Right renal cortex interstitium (tissue), 3 donors: ENCODE measurements around the gene FAM186B. TPM values are rescaled to one million over a fixed set of nuclear protein-coding genes. Genes with fewer than 3 reads are reported as not detected.
"Not testable (repeated sequence)": the region's sequence is repeated elsewhere in the genome, so short reads cannot be mapped to it uniquely, and the experiment has no call there.

Experiments used
- DNase-seq, 3 donors: peaks; one replicate each; pipeline ENCODE4 v3.0.0-alpha.2; 2013; ENCODE audit warnings: low read depth in 3 of 3, low spot score in 2 of 3
- polyA plus RNA-seq, 3 donors: library from polyadenylated mRNA; unstranded; fragments of 120-200 nt; gene quantifications; one replicate each; pipeline ENCODE4 v1.2.1, GENCODE V29; 2013; ENCODE audit not compliant: insufficient read length in 3 of 3

Gene FAM186B
- polyA plus RNA-seq = under 1 TPM; 0.65 to 0.76 (median 0.67) TPM

- not testable (repeated sequence) for DNase-seq
These were observed at the start of gene FAM186B for GRCh38 chr12:49605539-49605938. Gene FAM186B, minus strand, starts transcription at chr12:49605639. Its CDS starts 162 bp downstream, at chr12:49605477.

GRCh38 chr12:49654715-49655114, 49.3 kb upstream of the FAM186B start:
- no peak for DNase-seq

DNA sequence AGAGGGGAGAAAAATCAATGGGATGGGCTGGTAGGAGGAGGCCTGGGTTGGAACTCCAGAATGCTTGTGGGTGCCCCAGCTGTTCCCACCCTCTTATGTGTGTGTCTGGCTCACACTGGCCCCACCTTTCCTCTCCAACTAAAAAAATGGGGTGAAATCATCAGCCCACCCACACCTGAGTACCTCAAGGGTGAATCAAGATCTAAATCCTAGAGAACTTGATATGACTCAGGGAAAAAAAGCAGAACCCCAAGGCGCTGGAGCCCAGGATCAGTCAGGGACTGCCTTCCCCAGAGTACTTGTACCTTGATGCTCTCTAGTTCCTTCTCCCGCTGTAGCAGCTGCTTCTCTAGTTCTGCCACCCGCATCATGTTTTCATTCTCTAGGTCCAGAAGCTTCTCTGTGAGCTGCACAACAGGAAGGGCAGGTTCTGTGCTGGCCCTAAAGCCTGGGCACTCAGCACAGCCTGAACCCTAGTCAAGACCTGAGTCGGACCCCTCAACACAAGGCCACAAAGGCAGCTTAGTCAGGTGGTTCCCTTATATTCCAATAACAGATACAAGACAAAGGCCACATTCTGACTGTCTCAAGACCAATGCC, 47.6 kb upstream of the FAM186B start:
- DNase-seq = no peak

DNA sequence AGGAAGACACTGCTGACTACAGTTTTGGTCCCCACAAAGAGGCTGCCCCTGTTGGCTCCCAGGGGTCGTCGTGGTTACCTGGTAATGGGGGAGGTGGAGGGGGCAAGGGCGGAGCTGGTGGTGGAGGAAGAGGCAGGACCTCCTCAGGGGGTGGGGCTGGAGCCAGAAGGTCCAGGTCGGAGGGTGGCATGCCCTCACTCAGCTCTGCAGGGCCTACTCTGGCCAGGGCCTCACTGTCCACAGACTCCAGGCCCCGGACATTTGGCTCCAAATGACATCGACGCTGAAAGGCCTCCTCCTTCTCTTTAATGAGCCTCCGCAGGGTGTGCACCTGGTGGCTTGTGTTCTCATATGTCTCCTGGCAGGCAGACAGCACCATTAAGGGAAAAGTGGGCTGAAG, 46.4 kb upstream of the FAM186B start:
- DNase-seq = no peak

- no peak for DNase-seq
These were observed 44.5 kb upstream of the FAM186B start for GRCh38 chr12:49649892-49650291.

DNA sequence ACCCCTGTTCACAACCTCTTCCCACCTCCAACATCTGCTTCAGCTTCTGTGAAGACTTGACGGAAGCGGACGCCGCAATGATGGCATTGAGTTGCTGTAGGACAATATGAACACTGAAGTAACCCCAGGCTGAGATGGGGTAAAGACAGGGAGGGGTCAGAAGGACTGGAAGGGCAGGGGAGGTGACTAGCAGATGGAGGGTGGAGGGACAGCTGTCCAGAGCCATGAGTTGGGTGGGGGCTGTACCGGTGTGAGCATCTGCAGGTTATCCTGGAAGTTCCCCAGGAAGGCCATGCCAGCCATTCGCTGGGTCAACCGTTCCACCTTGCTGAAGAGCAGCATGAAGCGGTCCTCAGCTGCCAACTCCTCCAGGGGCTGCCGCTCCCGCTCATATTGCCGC, 44.0 kb upstream of the FAM186B start:
- no peak for DNase-seq

DNA sequence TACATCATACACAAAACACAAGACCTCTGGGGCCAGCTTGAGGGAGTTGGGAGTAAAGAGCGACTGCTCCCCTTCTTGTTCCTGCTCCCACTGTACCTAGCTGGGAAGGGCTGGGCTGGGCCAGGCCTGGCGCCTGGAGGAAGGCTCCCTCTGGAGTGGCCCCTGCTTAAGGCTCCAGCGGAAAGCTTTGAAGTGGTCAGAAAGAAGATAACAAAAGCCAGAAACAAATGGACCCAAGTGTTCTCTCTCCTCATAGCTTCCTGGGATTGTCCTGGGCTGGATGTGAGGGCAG, 43.2 kb upstream of the FAM186B start:
- no peak for DNase-seq

DNA sequence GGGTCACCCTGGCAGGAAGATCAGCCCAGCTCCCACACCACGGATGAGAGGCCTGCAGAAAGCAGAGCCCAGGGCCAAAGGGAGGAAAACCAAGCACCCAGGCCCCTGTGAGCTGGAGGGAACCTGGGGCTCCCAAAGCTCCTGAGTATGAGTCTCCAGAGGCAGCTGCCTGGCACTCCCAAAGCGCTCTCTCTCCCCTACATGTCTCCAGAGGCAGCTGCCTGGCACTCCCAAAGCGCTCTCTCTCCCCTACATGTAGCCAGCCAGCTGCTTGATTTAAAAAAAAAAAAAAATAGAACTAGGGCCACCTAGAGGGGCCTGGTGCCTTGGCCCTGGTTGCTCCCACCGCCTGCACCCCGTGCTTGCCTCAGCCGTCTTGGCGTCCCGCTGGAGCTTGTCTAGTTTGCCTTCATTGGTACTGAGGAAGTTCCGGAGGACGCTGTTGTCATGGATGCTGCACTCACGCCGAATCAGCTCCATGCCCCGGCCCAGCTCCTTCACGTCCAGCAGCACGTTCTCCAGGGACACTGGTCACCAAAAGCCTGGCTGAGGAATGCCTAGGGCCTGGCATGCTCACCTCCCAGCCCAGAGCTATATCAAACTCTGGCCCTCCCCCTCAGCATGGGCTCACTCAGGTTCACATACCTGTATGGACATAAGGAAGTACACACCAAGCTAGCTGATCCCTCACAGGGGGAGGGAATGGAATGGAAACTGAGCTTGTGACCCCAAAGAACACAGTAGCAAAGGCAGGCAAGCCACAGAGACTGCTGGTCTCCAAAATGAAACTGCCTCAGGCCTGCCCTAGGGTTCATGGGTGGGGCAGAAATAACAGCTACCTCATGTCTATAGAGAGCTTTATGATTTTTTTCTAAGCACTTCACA, 42.6 kb upstream of the FAM186B start:
- DNase-seq = no peak

DNA sequence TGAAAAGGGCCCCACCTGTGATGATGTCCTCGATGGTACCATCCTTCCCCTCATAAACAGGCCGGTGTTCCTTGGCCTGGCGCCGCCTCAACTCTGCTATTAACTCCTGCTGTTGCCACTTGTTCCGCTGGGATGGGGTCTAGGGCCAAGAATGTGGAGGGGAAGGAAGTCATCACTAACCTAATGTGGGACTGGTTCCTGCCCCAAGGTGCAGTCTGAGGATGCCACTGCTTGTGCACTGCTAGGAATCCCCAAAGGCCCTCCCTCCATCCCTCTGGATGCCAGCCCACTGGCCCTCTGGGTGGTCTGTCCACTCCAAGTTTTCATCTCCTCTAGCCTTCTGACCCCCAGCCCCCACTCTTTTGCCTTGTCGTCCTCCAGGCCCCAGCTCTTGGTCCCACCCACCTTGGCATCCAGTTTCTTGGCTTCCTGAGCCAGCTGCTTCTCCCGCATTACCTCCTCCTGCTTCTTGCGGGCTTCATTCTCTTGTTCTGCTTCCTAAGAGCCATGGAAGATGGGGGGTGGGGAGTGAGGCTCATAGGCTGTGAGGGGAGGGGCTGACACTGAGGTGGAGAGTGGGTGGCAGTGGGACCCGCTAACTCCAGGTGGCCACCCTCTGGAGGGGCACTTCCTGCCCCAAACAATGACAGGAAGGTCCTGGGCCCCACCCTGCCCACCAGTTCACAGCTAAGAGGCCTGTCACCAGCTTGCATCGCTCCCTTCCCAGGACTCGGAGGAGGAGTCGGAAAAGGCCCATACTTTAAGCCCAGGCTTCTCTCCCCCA, 41.6 kb upstream of the FAM186B start:
- DNase-seq = no peak

DNA sequence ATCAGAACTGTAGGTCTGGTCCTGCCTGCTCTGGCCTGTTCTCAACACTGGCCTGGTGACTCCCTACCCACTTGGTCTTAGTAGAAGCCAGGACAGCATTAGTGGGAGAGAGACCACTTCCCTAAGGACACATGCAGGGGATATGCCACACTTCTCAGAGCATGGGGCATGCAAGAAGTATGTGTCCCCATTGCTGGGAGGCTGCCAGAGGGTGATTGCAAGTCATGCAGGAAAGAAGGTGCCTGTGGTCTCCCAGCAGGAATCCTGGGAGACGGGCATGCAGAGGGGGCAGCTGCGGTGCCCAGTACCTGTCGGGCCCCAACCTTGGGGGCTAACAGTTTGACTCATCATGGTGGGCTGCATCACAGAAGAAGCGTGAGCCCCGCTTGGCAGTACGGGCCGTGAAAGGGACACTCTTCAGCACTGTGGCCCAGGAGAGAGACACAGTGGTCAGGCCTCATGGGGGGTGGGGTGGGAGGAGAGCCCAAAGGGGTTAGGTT, 40.9 kb upstream of the FAM186B start:
- no peak for DNase-seq

- no peak for DNase-seq
These were observed 40.0 kb upstream of the FAM186B start for GRCh38 chr12:49645146-49646039.

- DNase-seq = peak in 2 of 3 donors; percentile 52 to 71
These were observed 39.2 kb upstream of the FAM186B start for GRCh38 chr12:49644620-49644994.

DNA sequence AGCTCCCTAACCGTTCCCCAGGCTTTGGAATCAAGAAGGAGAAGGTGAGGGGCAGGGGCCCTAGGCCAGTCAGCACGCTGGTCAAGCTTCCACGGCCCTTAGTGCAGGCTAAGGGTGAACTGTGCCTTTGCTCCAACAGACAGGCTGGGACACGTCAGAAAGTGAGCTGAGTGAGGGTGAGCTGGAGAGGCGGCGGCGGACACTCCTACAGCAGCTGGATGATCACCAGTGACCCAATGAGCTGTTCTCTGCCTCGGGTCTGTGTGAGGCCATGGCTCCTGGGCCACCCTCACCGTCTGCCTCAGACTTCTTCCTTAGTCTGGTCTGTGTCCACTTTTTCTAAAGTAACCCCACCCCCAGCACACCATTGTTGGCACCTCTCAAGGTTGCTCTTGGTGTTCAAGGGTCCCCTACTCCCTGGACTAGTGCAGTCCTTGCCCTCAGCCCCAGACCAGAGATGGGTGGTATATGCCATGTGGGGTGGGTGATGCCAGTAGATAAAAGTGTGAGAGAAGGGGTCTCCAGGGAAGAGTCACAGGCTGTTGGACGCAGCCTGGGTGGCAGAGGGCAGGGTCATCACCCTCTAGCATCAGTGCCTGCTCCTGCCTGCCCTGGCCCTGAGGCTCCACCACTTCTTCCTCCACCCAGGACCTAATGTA, 38.7 kb upstream of the FAM186B start:
- no peak for DNase-seq

DNA sequence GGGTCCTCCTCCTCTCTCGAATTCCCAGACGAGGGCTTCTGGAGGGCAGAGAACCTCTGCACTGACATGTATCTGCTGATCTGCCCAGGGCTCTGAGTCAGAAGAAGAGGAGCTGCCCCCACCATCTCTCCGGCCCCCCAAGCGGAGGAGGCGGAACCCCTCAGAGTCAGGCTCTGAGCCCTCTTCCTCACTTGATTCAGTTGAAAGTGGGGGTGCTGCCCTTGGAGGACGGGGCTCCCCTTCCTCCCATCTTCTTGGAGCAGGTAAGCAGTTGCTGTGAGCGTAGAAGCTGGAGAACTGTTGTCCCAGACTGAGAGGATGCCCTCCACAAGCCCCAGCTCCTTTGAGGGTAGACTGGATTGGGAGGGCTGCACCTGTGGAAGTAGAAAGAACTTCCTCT, 37.7 kb upstream of the FAM186B start:
- DNase-seq = no peak

GRCh38 chr12:49642370-49642802, 36.9 kb upstream of the FAM186B start:
- no peak for DNase-seq

- DNase-seq = no peak
These were observed 36.4 kb upstream of the FAM186B start for GRCh38 chr12:49641748-49642369.

DNA sequence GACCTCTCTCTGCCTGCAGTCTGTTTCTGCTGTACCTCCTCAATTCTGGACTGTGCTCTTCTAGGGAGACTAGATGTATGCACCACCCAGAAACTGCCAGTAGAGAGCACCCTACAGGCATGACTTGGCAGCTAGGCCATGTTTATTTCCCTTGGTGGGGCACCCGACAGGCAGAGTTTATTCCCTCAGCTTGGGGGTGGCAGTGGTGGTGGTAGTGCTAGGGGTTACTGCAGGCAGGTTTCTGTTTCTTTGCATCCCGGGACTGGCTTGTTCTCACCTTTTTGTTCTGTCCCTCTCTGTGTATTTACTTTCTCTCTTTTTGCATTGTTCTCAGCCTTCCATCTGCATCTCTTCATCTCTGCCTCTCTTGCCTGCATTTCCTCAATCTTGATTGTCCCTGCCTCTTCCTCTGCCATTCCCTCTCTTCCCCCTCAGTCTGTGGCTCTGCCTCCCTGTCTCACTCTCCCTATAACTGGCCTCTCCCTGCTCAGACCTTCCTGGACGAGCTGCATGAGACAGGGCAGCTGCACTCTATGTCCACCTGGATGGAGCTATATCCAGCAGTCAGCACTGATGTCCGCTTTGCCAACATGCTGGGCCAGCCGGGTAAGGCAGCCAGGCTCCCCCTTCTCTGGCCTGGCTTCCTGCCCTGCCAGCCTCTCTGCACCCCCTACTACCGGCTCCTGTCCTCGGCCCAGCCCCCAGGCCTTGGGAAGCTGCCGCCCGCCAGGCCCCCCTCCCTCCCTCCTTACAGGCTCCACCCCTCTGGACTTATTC, 31.7 kb upstream of the FAM186B start:
- peak in 1 of 3 donors; percentile 50 for DNase-seq

DNA sequence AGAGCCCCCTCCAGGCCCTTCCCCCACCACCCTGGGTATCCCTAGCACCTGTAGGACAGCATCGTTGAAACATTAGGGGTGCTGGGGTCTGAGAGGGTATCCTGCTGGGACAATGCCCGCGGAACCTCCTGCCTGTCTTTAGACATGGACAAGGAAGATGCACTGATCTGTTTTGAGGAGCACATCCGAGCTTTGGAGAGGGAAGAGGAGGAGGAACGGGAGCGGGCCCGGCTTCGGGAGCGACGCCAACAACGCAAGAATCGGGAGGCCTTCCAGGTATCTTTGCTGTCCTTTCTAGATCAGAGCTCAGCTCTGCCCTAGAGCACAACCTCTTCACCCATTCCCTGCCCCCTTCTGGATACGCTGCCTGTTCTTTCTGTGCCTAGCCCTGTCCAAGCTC, 31.1 kb upstream of the FAM186B start:
- no peak for DNase-seq

DNA sequence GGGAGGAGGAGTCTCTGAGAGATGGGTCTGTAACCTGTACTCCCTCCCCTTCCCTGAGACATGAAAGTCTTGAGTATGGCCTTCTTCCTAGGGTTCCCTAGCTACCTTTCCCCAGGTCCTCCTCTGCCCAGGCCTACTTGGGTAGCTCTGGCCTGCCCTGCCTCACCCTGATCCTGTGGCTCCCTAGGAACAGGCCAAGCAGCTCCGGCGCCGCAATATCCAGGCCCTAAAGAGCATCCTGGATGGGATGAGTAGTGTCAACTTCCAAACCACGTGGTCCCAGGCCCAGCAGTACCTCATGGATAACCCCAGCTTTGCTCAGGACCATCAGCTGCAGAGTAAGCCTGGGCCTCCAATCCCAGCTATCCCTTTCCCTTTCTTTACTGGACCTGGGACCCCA, 30.2 kb upstream of the FAM186B start:
- no peak for DNase-seq
